Activated T-cell treated with anti-CD3 and anti-CD28 coated beads, Interleukin-2, amount 50 U/mL, for 48 hours (primary cell): ENCODE measurements around the gene MCIDAS.

Source experiments
- DNase-seq, 2 experiments: peaks; one replicate each; pipeline ENCODE4 v3.0.0-alpha.2; 2020

MCIDAS gene

GRCh38 chr5:55222092-55222984 lies 4.8 kb downstream of the MCIDAS start:
- no peak for DNase-seq

GRCh38 chr5:55220433-55221185 lies 6.5 kb downstream of the MCIDAS start:
- DNase-seq = peak in 1 of 2 experiments; percentile 37

- no peak for DNase-seq
Observed at GRCh38 chr5:55219770-55220169, 7.3 kb downstream of the MCIDAS start.

- no peak for DNase-seq
Observed at GRCh38 chr5:55218967-55219366, 8.1 kb downstream of the MCIDAS start.

GRCh38 chr5:55211184-55211874 lies 15.8 kb downstream of the MCIDAS start:
- no peak for DNase-seq

GRCh38 chr5:55205001-55205400 lies 22.1 kb downstream of the MCIDAS start:
- DNase-seq = no peak

GRCh38 chr5:55191165-55191564 lies 36.0 kb downstream of the MCIDAS start:
- DNase-seq = no peak

GRCh38 chr5:55188656-55189540 lies 38.2 kb downstream of the MCIDAS start:
- no peak for DNase-seq

- no peak for DNase-seq
Observed at GRCh38 chr5:55187370-55187769, 39.7 kb downstream of the MCIDAS start.

- DNase-seq = no peak
Observed at GRCh38 chr5:55180016-55180415, 47.1 kb downstream of the MCIDAS start.

- no peak for DNase-seq
Observed at GRCh38 chr5:55177078-55177477, 50.0 kb downstream of the MCIDAS start.

- DNase-seq = peak; percentile 47 to 54
Observed at GRCh38 chr5:55176176-55176818, 50.8 kb downstream of the MCIDAS start.

GRCh38 chr5:55175781-55176175 lies 51.3 kb downstream of the MCIDAS start:
- DNase-seq = no peak

GRCh38 chr5:55173687-55174230 lies 53.4 kb downstream of the MCIDAS start:
- DNase-seq = no peak

- peak; percentile 80 to 84 for DNase-seq
Observed at GRCh38 chr5:55172937-55173686, 54.0 kb downstream of the MCIDAS start, which contains the start of gene CDC20B. CDC20B (minus strand) TSS chr5:55173177; CDS start chr5:55173000, 177 bp downstream.

GRCh38 chr5:55172051-55172899 lies 54.8 kb downstream of the MCIDAS start:
- peak; percentile 60 to 63 for DNase-seq

GRCh38 chr5:55171471-55171870 lies 55.6 kb downstream of the MCIDAS start:
- DNase-seq = no peak
